ENCODE results near the gene ATAD3B.

- TF ChIP-seq, protein P1, sequence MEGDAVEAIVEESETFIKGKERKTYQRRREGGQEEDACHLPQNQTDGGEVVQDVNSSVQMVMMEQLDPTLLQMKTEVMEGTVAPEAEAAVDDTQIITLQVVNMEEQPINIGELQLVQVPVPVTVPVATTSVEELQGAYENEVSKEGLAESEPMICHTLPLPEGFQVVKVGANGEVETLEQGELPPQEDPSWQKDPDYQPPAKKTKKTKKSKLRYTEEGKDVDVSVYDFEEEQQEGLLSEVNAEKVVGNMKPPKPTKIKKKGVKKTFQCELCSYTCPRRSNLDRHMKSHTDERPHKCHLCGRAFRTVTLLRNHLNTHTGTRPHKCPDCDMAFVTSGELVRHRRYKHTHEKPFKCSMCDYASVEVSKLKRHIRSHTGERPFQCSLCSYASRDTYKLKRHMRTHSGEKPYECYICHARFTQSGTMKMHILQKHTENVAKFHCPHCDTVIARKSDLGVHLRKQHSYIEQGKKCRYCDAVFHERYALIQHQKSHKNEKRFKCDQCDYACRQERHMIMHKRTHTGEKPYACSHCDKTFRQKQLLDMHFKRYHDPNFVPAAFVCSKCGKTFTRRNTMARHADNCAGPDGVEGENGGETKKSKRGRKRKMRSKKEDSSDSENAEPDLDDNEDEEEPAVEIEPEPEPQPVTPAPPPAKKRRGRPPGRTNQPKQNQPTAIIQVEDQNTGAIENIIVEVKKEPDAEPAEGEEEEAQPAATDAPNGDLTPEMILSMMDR (IDR thresholded peaks at IDR 0.05; ENCODE audit: low read length) = no peak
- TF ChIP-seq EZH2 (IDR thresholded peaks at IDR 0.05; ENCODE audit: borderline replicate concordance, low read length) = no peak
Measured at GRCh38 chr1:1432274-1432950, 39.2 kb upstream of the ATAD3B start.

All from OCI-LY1 (cell line).